Measurements from ENCODE around the gene GSTO2.

The GSTO2 gene

GRCh38 chr10:104323085-104323484 is 54.1 kb downstream of the GSTO2 start:
- TF ChIP-seq CTCF (IDR thresholded peaks at IDR 0.05) = no peak

- TF ChIP-seq CTCF (IDR thresholded peaks at IDR 0.05) = no peak
Measured at GRCh38 chr10:104323760-104324201, 54.8 kb downstream of the GSTO2 start.

- no peak for TF ChIP-seq CTCF (IDR thresholded peaks at IDR 0.05)
Measured at GRCh38 chr10:104324221-104324686, 55.3 kb downstream of the GSTO2 start.

- TF ChIP-seq CTCF (IDR thresholded peaks at IDR 0.05) = no peak
Measured at GRCh38 chr10:104324931-104325330, 55.9 kb downstream of the GSTO2 start.

GRCh38 chr10:104325436-104326435 is 56.8 kb downstream of the GSTO2 start:
- TF ChIP-seq CTCF (IDR thresholded peaks at IDR 0.05) = no peak

GRCh38 chr10:104326991-104327610 is 58.1 kb downstream of the GSTO2 start:
- no peak for TF ChIP-seq CTCF (IDR thresholded peaks at IDR 0.05)

- no peak for TF ChIP-seq CTCF (IDR thresholded peaks at IDR 0.05)
Measured at GRCh38 chr10:104327745-104328645, 59.0 kb downstream of the GSTO2 start.
